HCT116 (cell line): Measurements from ENCODE around the gene BCAR3.

Experiments
- CEBPB ChIP-seq: IDR thresholded peaks from 2 replicates; pipeline ENCODE4 v1.6.1; 2012; ENCODE audit warnings: low read depth
- CTCF ChIP-seq, 3 experiments: fragments of 200-600 bp in 1 of 3; sonication (generic) in 1 of 3; IDR thresholded peaks in 2 of 3; conservative IDR thresholded peaks in 1 of 3; 2 replicates each; pipeline ENCODE4 v1.5.1; 2012 to 2017; ENCODE audit warnings: low read depth in 2 of 3, low read length in 2 of 3, antibody characterized with exemption in 1 of 3, borderline replicate concordance in 1 of 3, control low read depth in 1 of 3, mild to moderate bottlenecking in 1 of 3, mixed read lengths in 1 of 3, mixed run types in 1 of 3, moderate library complexity in 1 of 3; ENCODE audit not compliant: insufficient read depth in 1 of 3
- ELF1 ChIP-seq: IDR thresholded peaks from 2 replicates; pipeline ENCODE4 v1.6.1; 2012; ENCODE audit warnings: low read depth, borderline replicate concordance
- EZH2 ChIP-seq: fragments of 200-600 bp; sonication (generic); IDR thresholded peaks from 2 replicates; pipeline ENCODE4 v1.6.1; 2017; ENCODE audit warnings: antibody characterized with exemption, mixed run types
- EZH2phosphoT487 ChIP-seq: fragments of 200-600 bp; IDR thresholded peaks from 2 replicates; pipeline ENCODE4 v1.6.1; 2018; ENCODE audit warnings: antibody characterized with exemption, borderline replicate concordance
- POLR2AphosphoS5 ChIP-seq: IDR thresholded peaks from 2 replicates; pipeline ENCODE4 v1.6.1; 2011; ENCODE audit warnings: mild to moderate bottlenecking, low read depth, low read length, moderate library complexity
- RAD21 ChIP-seq: IDR thresholded peaks from 2 replicates; pipeline ENCODE4 v1.6.1; 2012; ENCODE audit warnings: low read depth, mild to moderate bottlenecking
- YY1 ChIP-seq: IDR thresholded peaks from 2 replicates; pipeline ENCODE4 v1.6.1; 2011; ENCODE audit warnings: low read length, low read depth, moderate library complexity, mild to moderate bottlenecking; ENCODE audit not compliant: insufficient replicate concordance; ENCODE audit errors: extremely low read depth
- ZNF274 ChIP-seq: fragments of 200-500 bp; sonication (Bioruptor generic); IDR thresholded peaks from 2 replicates; pipeline ENCODE4 v1.6.1; 2014; ENCODE audit warnings: mild to moderate bottlenecking, low read depth, low read length, inconsistent platforms
- TF ChIP-seq, protein P1 (sequence below): IDR thresholded peaks from 2 replicates; pipeline ENCODE4 v1.6.1; 2012

DNA sequence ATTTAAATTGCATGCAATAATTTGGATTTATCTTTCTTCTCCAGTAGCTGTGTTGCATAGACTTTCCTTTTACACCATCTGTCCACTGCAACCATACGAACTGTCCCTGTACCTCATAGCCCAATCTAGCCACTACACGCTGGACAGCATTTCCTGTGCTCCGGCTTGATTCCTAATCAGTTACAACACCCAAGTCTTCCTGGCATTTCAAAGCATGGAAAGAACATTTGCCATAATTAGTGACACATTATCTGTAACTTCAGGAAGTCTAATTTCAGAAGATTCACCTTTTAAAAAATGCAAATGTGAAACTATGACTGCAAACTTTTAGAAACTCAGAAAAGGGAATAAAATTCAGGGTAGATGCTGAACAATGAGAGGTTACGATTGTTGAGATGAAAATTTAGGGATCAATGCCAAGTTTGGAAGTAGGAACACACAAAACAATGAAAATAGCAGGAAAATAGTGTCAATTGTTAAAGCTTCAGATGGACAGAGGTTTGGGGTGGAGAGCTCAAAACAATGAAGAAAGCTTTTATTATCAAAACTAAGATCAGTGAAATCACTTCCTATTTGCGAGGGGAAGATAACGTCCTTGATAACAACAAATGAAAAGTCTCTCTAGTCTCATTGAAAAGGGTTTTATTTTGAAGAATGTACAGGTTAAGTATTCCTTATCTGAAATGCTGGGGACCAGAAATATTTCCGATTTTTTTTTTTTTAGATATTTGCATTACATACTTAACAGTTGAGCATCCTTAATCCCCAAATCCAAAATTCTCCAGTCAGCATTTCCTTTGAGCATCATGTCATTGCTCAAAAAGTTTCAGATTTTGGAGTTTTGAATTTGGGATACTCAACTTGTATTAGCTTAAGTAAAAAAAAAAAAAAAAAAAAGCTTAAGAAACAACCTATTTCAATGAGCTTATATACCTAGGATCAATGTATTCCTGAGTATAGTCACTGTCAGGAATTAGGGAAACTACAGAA, 126.5 kb downstream of the BCAR3 start:
- no peak for TF ChIP-seq RAD21
- no peak for TF ChIP-seq CTCF (IDR thresholded peaks at IDR 0.05 in 2 of 3, conservative IDR thresholded peaks at IDR 0.05 in 1 of 3; ENCODE audit: borderline replicate concordance in 1 of 3, insufficient read depth in 1 of 3, low read depth in 2 of 3, low read length in 2 of 3)
- no peak for TF ChIP-seq EZH2
- TF ChIP-seq POLR2AphosphoS5 = no peak
- no peak for TF ChIP-seq ZNF274
- TF ChIP-seq YY1 = no peak
- TF ChIP-seq EZH2phosphoT487 = no peak
- no peak for TF ChIP-seq CEBPB
- no peak for TF ChIP-seq ELF1
- TF ChIP-seq, protein P1, sequence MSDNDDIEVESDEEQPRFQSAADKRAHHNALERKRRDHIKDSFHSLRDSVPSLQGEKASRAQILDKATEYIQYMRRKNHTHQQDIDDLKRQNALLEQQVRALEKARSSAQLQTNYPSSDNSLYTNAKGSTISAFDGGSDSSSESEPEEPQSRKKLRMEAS = no peak
